ENCODE results near the gene SORD. TPM values are rescaled to one million over a fixed set of nuclear protein-coding genes. Genes with fewer than 3 reads are reported as not detected.
A peak's percentile ranks its signal among the peaks of the same experiment; 100 is the strongest.

SORD gene
- total and polyA plus RNA-seq, 2 donors (not counting 3 experiments of a cell fraction or from before 2014, with no cell fraction given) = 16.6 to 31.8 TPM

DNA sequence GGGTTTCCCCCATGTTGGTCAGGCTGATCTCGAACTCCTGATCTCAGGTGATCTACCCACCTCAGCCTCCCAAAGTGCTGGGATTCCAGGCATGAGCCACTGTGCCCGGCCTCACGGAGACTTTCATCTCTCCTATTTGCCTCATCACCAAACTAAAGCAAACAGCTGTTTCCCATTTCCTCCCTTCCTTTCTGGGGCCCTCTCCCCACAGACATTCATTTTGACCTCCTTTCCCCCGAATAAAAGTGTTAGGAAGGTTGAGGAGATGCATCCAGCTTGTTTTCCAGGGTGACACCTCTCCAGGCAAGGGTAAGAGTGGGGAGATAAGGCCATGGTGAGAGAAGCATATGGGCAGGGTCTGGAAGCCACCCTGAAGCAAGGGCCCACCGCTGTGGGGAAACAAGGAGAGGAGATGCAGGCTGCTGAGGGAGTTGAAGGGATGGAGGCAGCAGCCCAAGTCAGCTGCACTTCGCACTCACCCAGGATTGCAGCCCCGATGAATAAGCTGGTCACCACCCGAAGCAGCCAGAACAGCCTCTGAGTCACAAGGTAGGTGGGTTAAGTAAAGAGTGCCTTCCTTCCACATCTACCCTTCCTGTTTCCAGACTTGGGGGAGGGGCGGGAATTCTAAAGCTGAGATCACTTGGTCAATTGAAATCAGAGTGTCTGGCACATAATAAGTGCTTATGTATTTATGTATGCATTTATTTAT is 98.9 kb downstream of the SORD start:
- TF ChIP-seq FOS (IDR thresholded peaks at IDR 0.05; ENCODE audit: borderline replicate concordance, insufficient read depth, low read length) = peak; percentile 73
- TF ChIP-seq MYC (IDR thresholded peaks at IDR 0.05; ENCODE audit: low read depth, low read length) = no peak
- peak; percentile 26 for TF ChIP-seq POLR2AphosphoS5 (IDR thresholded peaks at IDR 0.05; ENCODE audit: insufficient read depth, low read depth, low read length)
- no peak for TF ChIP-seq POLR2A (IDR thresholded peaks at IDR 0.05; ENCODE audit: low read depth, low read length)
- TF ChIP-seq, protein P1, sequence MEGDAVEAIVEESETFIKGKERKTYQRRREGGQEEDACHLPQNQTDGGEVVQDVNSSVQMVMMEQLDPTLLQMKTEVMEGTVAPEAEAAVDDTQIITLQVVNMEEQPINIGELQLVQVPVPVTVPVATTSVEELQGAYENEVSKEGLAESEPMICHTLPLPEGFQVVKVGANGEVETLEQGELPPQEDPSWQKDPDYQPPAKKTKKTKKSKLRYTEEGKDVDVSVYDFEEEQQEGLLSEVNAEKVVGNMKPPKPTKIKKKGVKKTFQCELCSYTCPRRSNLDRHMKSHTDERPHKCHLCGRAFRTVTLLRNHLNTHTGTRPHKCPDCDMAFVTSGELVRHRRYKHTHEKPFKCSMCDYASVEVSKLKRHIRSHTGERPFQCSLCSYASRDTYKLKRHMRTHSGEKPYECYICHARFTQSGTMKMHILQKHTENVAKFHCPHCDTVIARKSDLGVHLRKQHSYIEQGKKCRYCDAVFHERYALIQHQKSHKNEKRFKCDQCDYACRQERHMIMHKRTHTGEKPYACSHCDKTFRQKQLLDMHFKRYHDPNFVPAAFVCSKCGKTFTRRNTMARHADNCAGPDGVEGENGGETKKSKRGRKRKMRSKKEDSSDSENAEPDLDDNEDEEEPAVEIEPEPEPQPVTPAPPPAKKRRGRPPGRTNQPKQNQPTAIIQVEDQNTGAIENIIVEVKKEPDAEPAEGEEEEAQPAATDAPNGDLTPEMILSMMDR (IDR thresholded peaks at IDR 0.05; ENCODE audit: extremely low read depth in 1 of 2, insufficient read depth in 1 of 2, low read depth in 1 of 2, low read length in 2 of 2) = no peak
- TF ChIP-seq GATA2 (IDR thresholded peaks at IDR 0.05; ENCODE audit: insufficient read depth, insufficient read length, low read depth, low read length) = no peak
- TF ChIP-seq JUN (IDR thresholded peaks at IDR 0.05; ENCODE audit: borderline replicate concordance, insufficient read depth, insufficient read length, low read depth) = no peak
- H3K9me1 ChIP-seq (replicated peaks; ENCODE audit: control insufficient read depth, extremely low read depth, insufficient read depth, low read length) = no peaks in the 10 kb centered on the region
- DNase-seq (ENCODE audit: low read depth, low spot score) (peak; percentile 54), FAIRE-seq (peak; percentile 67)
- no peaks in the 10 kb centered on the region for H3K36me3 ChIP-seq (ENCODE audit: control insufficient read depth in 2 of 2, extremely low read depth in 1 of 2, insufficient read depth in 2 of 2, low read length in 2 of 2)
- intact Hi-C loops (cut with micrococcal nuclease) = no loop called here
- ChIA-PET CTCF (interaction anchor here (0.5 to 2.0 kb wide), 6 partner anchors 9 to 207 kb away, joined by 3 to 8 read pairs (median 3); no protein-coding TSS in a partner anchor), POLR2A (no interaction called here)
- peaks cover 26 to 43% of the 10 kb centered on the region in 2 experiments for H3K27me3 ChIP-seq (ENCODE audit: control insufficient read depth in 2 of 2, insufficient read depth in 2 of 2, low read length in 2 of 2)
- no TSS peak for BruUV-seq (replicated peaks)
- no peak overlapping the region for H3K4me3 ChIP-seq (replicated peaks in 1 of 3; ENCODE audit: insufficient read depth in 1 of 3, low read depth in 1 of 3, low read length in 3 of 3)
- dilution Hi-C loops (cut with MboI; ENCODE audit: extremely low pct_ligation_motif_present, low sequenced_read_pairs) = no loop called here
- H3K9ac ChIP-seq (replicated peaks; ENCODE audit: extremely low read depth, insufficient read depth, low read length) = no peak overlapping the region
- H3K9me3 ChIP-seq (replicated peaks; ENCODE audit: control insufficient read depth, insufficient read depth, low read length) = no peaks in the 10 kb centered on the region
- H3K4me2 ChIP-seq (ENCODE audit: insufficient read depth, low read length) = no peak overlapping the region
- H2AFZ ChIP-seq (ENCODE audit: low read depth, low read length) = no peak overlapping the region
- H3K4me1 ChIP-seq (ENCODE audit: control insufficient read depth, extremely low read depth, insufficient read depth, low read length) = peaks cover 10% of the 10 kb centered on the region
- H3K79me2 ChIP-seq (ENCODE audit: control insufficient read depth, insufficient read depth, low read length) = no peaks in the 10 kb centered on the region
- no peaks in the 10 kb centered on the region for H4K20me1 ChIP-seq (replicated peaks; ENCODE audit: control insufficient read depth, extremely low read depth, insufficient read depth, low read length)
- no peak overlapping the region for H3K27ac ChIP-seq (ENCODE audit: insufficient read depth, low read depth, low read length)

Measured in endothelial cell of umbilical vein (primary cell).